H1 (cell line): ENCODE results near the gene TOP1. TPM values are rescaled to one million over a fixed set of nuclear protein-coding genes. Genes with fewer than 3 reads are reported as not detected.

Experiments used
- CTCF ChIA-PET: fragments of 300-600 bp; sonication (Branson Sonifier 250); formaldehyde crosslinking; loops from one replicate; lab custom pipeline; 2021; ENCODE audit not compliant: partially characterized antibody; lab: Charles Lee
- POLR2A ChIA-PET: fragments of 300-600 bp; sonication (Branson Sonifier 250); formaldehyde crosslinking; loops from one replicate; lab custom pipeline; 2021; ENCODE audit warnings: inconsistent platforms; ENCODE audit not compliant: partially characterized antibody; lab: Charles Lee
- DNase-seq, 2 experiments: peaks; one replicate each; pipeline versions ENCODE4 v3.0.0 to v3.0.0-alpha.2; 2010 to 2022; ENCODE audit warnings: low spot score in 2 of 2, low read depth in 1 of 2, mixed read lengths in 1 of 2
- FAIRE-seq: peaks from 2 replicates; lab custom pipeline; 2011; peaks lifted over from hg19 to GRCh38; lab: Jason Lieb, UNC
- H2AFZ ChIP-seq: 2 replicates; pipeline ENCODE4 v1.8.1; 2012; ENCODE audit warnings: low read length, inconsistent platforms
- H2AK5ac ChIP-seq: 2 replicates; pipeline ENCODE4 v1.6.1; 2013; ENCODE audit warnings: low read depth, low read length
- H2BK120ac ChIP-seq: replicated peaks from 2 replicates; pipeline ENCODE3; 2013; ENCODE audit warnings: low read depth, low read length, inconsistent platforms
- H2BK12ac ChIP-seq: 2 replicates; pipeline ENCODE4 v1.6.1; 2013; ENCODE audit warnings: low read depth, low read length
- H2BK15ac ChIP-seq: 2 replicates; pipeline ENCODE4 v1.6.1; 2013; ENCODE audit warnings: low read length
- H2BK20ac ChIP-seq: 2 replicates; pipeline ENCODE4 v1.6.1; 2013; ENCODE audit warnings: low read length
- H2BK5ac ChIP-seq: 2 replicates; pipeline ENCODE4 v1.6.1; 2013; ENCODE audit warnings: low read depth, low read length
- H3K14ac ChIP-seq: 2 replicates; pipeline ENCODE4 v1.6.1; 2013; ENCODE audit warnings: inconsistent platforms; ENCODE audit not compliant: insufficient read length
- H3K18ac ChIP-seq: 2 replicates; pipeline ENCODE4 v1.6.1; 2013; ENCODE audit warnings: low read length; ENCODE audit errors: extremely low read depth
- H3K23ac ChIP-seq: 2 replicates; pipeline ENCODE4 v1.6.1; 2013; ENCODE audit warnings: inconsistent platforms; ENCODE audit not compliant: insufficient read length
- H3K23me2 ChIP-seq: 2 replicates; pipeline ENCODE4 v1.6.1; 2013; ENCODE audit warnings: low read depth, low read length
- H3K27ac ChIP-seq: 2 replicates; pipeline ENCODE4 v1.6.1; 2011; ENCODE audit warnings: low read depth, low read length, inconsistent platforms
- H3K27me3 ChIP-seq, 4 experiments: replicated peaks in 1 of 4; 1 replicate in 1 of 4; 2 replicates in 3 of 4; pipeline versions ENCODE4 v1.6.1 to v1.8.1; 2011 to 2013; ENCODE audit warnings: low read length in 3 of 4, mild to moderate bottlenecking in 3 of 4, inconsistent platforms in 2 of 4, mixed read lengths in 2 of 4, moderate library complexity in 1 of 4; ENCODE audit not compliant: control insufficient read depth in 3 of 4, insufficient read depth in 3 of 4; ENCODE audit errors: extremely low read depth in 1 of 4
- H3K36me3 ChIP-seq, 4 experiments: 2 replicates each; pipeline versions ENCODE4 v1.6.1 to v1.8.1; 2011 to 2013; ENCODE audit warnings: mild to moderate bottlenecking in 4 of 4, low read length in 3 of 4, moderate library complexity in 2 of 4, control low read depth in 1 of 4, inconsistent platforms in 1 of 4; ENCODE audit not compliant: insufficient read depth in 4 of 4, control insufficient read depth in 2 of 4
- H3K4ac ChIP-seq: replicated peaks from 2 replicates; pipeline ENCODE3; 2013; ENCODE audit warnings: low read length, low read depth, mixed read lengths, inconsistent platforms; ENCODE audit not compliant: insufficient read length
- H3K4me1 ChIP-seq, 4 experiments: replicated peaks in 1 of 4; 1 replicate in 1 of 4; 2 replicates in 3 of 4; pipeline versions ENCODE4 v1.6.1 to v1.8.1; 2011 to 2013; ENCODE audit warnings: low read length in 3 of 4, inconsistent platforms in 2 of 4, mixed read lengths in 1 of 4; ENCODE audit not compliant: insufficient read depth in 4 of 4, control insufficient read depth in 3 of 4
- H3K4me2 ChIP-seq, 2 experiments: 2 replicates each; pipeline versions ENCODE4 v1.6.1 to v1.8.1; 2011 to 2013; ENCODE audit warnings: low read depth in 2 of 2, low read length in 2 of 2, control low read depth in 1 of 2, inconsistent platforms in 1 of 2, mild to moderate bottlenecking in 1 of 2; ENCODE audit not compliant: insufficient read depth in 1 of 2
- H3K4me3 ChIP-seq, 4 experiments: fragments of 200-600, 300-600 bp in 1 of 4; sonication (generic), shearing (Covaris generic), sonication (Bioruptor Twin) in 1 of 4; 2 replicates each; pipeline versions ENCODE4 v1.5.1 to v1.8.1; 2011 to 2016; ENCODE audit warnings: low read length in 4 of 4, low read depth in 3 of 4, control low read depth in 2 of 4, inconsistent platforms in 2 of 4, mild to moderate bottlenecking in 2 of 4, mixed read lengths in 1 of 4, moderate library complexity in 1 of 4; ENCODE audit not compliant: insufficient read depth in 2 of 4; ENCODE audit errors: extremely low read depth in 1 of 4
- H3K56ac ChIP-seq: replicated peaks from 2 replicates; pipeline ENCODE3; 2013; ENCODE audit warnings: low read depth, mild to moderate bottlenecking, mixed read lengths, low read length, inconsistent platforms; ENCODE audit not compliant: insufficient read length
- H3K79me1 ChIP-seq: 2 replicates; pipeline ENCODE4 v1.6.1; 2013; ENCODE audit warnings: low read depth, low read length, control low read depth
- H3K79me2 ChIP-seq, 2 experiments: 2 replicates each; pipeline versions ENCODE4 v1.6.1 to v1.8.1; 2012 to 2013; ENCODE audit warnings: low read length in 2 of 2, mild to moderate bottlenecking in 2 of 2, inconsistent platforms in 1 of 2; ENCODE audit not compliant: insufficient read depth in 2 of 2, control insufficient read depth in 1 of 2
- H3K9ac ChIP-seq, 4 experiments: replicated peaks in 1 of 4; 1 replicate in 1 of 4; 2 replicates in 3 of 4; pipeline versions ENCODE4 v1.6.1 to v1.8.1; 2011 to 2013; ENCODE audit warnings: low read depth in 3 of 4, low read length in 3 of 4, control low read depth in 2 of 4, mild to moderate bottlenecking in 2 of 4, moderate library complexity in 2 of 4, inconsistent platforms in 1 of 4; ENCODE audit errors: extremely low read depth in 1 of 4
- H3K9me3 ChIP-seq, 2 experiments: 2 replicates each; pipeline versions ENCODE4 v1.6.1 to v1.8.1; 2012 to 2013; ENCODE audit warnings: mild to moderate bottlenecking in 2 of 2, moderate library complexity in 2 of 2, control low read depth in 1 of 2, inconsistent platforms in 1 of 2, low read depth in 1 of 2, low read length in 1 of 2, mixed read lengths in 1 of 2; ENCODE audit not compliant: insufficient read depth in 2 of 2
- H4K20me1 ChIP-seq, 2 experiments: replicated peaks in 1 of 2; 2 replicates each; pipeline versions ENCODE3 to v1.8.1; 2011 to 2013; ENCODE audit warnings: inconsistent platforms in 2 of 2, low read length in 2 of 2, mild to moderate bottlenecking in 1 of 2; ENCODE audit not compliant: insufficient read depth in 2 of 2, control insufficient read depth in 1 of 2
- H4K5ac ChIP-seq: 2 replicates; pipeline ENCODE4 v1.6.1; 2013; ENCODE audit warnings: low read length, low read depth, mixed read lengths, inconsistent platforms; ENCODE audit not compliant: insufficient read length
- H4K8ac ChIP-seq: 2 replicates; pipeline ENCODE4 v1.8.0; 2013; ENCODE audit warnings: mild to moderate bottlenecking, moderate library complexity, low read length, inconsistent platforms; ENCODE audit not compliant: insufficient read depth; ENCODE audit errors: extremely low read depth
- H4K91ac ChIP-seq: replicated peaks from 2 replicates; pipeline ENCODE3; 2013; ENCODE audit warnings: low read length, mixed read lengths, inconsistent platforms; ENCODE audit not compliant: insufficient read length
- CHD1 ChIP-seq: IDR thresholded peaks from 2 replicates; pipeline ENCODE4 v1.6.1; 2012; ENCODE audit warnings: low read depth, low read length, improper control_type of control experiment
- CHD2 ChIP-seq: IDR thresholded peaks from 2 replicates; pipeline ENCODE4 v1.6.1; 2012; ENCODE audit warnings: low read length, improper control_type of control experiment
- CREB1 ChIP-seq: IDR thresholded peaks from 2 replicates; pipeline ENCODE4 v1.6.1; 2012; ENCODE audit warnings: inconsistent platforms
- YY1 ChIP-seq: IDR thresholded peaks from 2 replicates; pipeline ENCODE4 v1.6.1; 2011; ENCODE audit warnings: low read depth, mild to moderate bottlenecking, low read length
- WGBS, 2 experiments: shearing (Covaris generic) in 1 of 2; methylation state at CpG; one replicate each; pipeline versions ENCODE4 v1.1.6 to v1.1.7; 2013 to 2015; ENCODE audit warnings: low lambda C conversion rate in 2 of 2, mixed read lengths in 2 of 2, inconsistent platforms in 1 of 2, low coverage in 1 of 2, missing lambda C conversion rate in 1 of 2; ENCODE audit not compliant: insufficient replicate concordance in 2 of 2, insufficient coverage in 1 of 2, insufficient read length in 1 of 2; ENCODE audit errors: extremely low coverage in 1 of 2, missing lambda C conversion rate in 1 of 2; 5-methylcytosine and 5-hydroxymethylcytosine counted together
- polyA plus RNA-seq, 7 experiments: library from polyadenylated mRNA; depleted of rRNA in 3 of 7; stranded (reverse) in 5 of 7; unstranded in 2 of 7; fragments of >200 nt in 5 of 7; fragments of 200-250 nt in 2 of 7; gene quantifications; 1 replicate in 5 of 7; 2 replicates in 1 of 7; 4 replicates in 1 of 7; pipeline versions ENCODE4 v1.2.1 to v1.2.3, GENCODE V29; 2011 to 2013; ENCODE audit warnings: missing spikeins in 2 of 7, mixed read lengths in 2 of 7
- total RNA-seq: library from RNA; stranded (reverse); fragmentation: NEBNext Ultra II Directional; extraction: Animal tissue kit (Norgen Biotek cat#: 25700); gene quantifications from 2 replicates; pipeline ENCODE4 v1.2.1, GENCODE V29; 2021

TOP1 gene
- total and polyA plus RNA-seq, 2 of the 8 experiments (the other 6 are each of a cell fraction or from before 2014, with no cell fraction given) = 7.4 to 108 TPM

DNA sequence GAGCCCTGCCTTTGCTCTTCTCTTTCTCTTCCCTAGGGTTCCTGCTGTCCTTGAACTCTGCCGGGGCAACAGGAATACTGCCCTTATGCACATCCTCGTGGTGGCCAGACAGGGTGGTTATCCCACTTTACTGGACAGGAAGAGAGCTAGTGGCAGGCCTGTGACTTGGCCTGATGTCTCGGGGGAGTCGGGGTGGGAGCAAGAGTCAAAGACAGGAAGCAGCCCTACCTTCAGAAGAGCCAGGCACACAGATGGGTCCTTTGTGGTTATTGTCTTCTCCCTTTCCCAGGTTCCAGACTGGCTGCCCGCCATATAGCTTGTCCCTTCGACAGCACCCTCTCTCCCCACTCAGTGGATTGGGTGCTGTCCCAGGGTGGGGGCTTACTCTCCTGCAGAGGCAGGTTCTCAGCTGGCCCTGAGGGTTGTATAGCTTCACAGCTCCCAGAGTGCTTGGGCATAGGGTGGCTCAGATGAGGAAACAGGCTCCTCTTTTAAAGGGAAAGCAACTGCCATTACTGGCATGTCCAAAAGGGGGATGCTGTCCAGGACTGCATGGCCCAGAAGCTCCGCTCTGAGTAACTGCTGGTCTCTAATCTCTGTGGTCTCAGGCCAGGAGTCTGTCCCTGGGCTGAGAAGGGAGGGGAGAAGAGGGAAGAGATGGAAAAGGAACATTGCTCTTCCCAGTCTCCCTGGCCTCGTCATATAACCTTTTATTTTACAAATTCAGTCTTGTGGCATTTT is 126.0 kb downstream of the TOP1 start:
- TF ChIP-seq CHD1 = no peak
- no peak for TF ChIP-seq CREB1
- TF ChIP-seq YY1 = no peak
- TF ChIP-seq CHD2 = no peak
- no peak overlapping the region; a peak in 1 of 4 replicates for H3K4me2 ChIP-seq
- peaks cover 49 to 98% of the 10 kb centered on the region in 2 experiments for H3K79me2 ChIP-seq
- ChIA-PET POLR2A (interaction anchor here (1.1 to 2.8 kb wide), 6 partner anchors 9 to 186 kb away, joined by 3 to 10 read pairs (median 6); partner anchors contain the start of gene LPIN3), CTCF (interaction anchor here (0.8 to 5.9 kb wide), 11 partner anchors 10 to 209 kb away, joined by 3 to 40 read pairs (median 4); partner anchors contain the start of gene LPIN3)
- H3K23ac ChIP-seq = no peak overlapping the region
- no peak overlapping the region for H3K4ac ChIP-seq
- H3K23me2 ChIP-seq = no peaks in the 10 kb centered on the region
- no peaks in the 10 kb centered on the region for H3K9me3 ChIP-seq
- H3K56ac ChIP-seq = no peak overlapping the region
- H3K79me1 ChIP-seq = peaks cover 62% of the 10 kb centered on the region
- WGBS, 2 experiments = 91% methylated on average over 7 of the region's 8 CpGs; no CpG with 5 or more reads in 1 of the 2 experiments
- H3K36me3 ChIP-seq = peaks cover 0 to 6% (median 5%) of the 10 kb centered on the region in 4 experiments; a peak in 6 of 8 replicates
- H3K4me3 ChIP-seq = no peak overlapping the region
- H2BK12ac ChIP-seq = no peak overlapping the region
- no peak overlapping the region for H3K27ac ChIP-seq
- DNase-seq (no peak), FAIRE-seq (no peak)
- no peaks in the 10 kb centered on the region for H3K27me3 ChIP-seq
- H3K4me1 ChIP-seq = peaks cover 0 to 16% (median 7%) of the 10 kb centered on the region in 4 experiments; a peak in 4 of 7 replicates
- no peak overlapping the region for H2BK15ac ChIP-seq
- H3K14ac ChIP-seq = no peak overlapping the region
- no peak overlapping the region for H2AFZ ChIP-seq
- no peak overlapping the region for H2BK120ac ChIP-seq
- no peak overlapping the region for H3K18ac ChIP-seq
- H3K9ac ChIP-seq = no peak overlapping the region
- H2BK20ac ChIP-seq = no peak overlapping the region
- no peak overlapping the region for H4K91ac ChIP-seq
- H2AK5ac ChIP-seq = no peak overlapping the region
- H4K20me1 ChIP-seq = peaks cover 42 to 64% of the 10 kb centered on the region in 2 experiments
- H4K8ac ChIP-seq = no peak overlapping the region
- H4K5ac ChIP-seq = no peak overlapping the region
- no peak overlapping the region for H2BK5ac ChIP-seq
